Thoracic aorta (tissue), 2 donors: ENCODE results near the gene CTTN. TPM values are rescaled to one million over a fixed set of nuclear protein-coding genes. Genes with fewer than 3 reads are reported as not detected.
A peak's percentile ranks its signal among the peaks of the same experiment; 100 is the strongest.

Experiments
- ATAC-seq: fragments of 150-250 bp; one replicate; pipeline ENCODE4 v1.8.0; 2017; ENCODE audit warnings: low read depth; ENCODE audit not compliant: insufficient number of reproducible peaks, low FRiP score
- DNase-seq: peaks from one replicate; pipeline ENCODE4 v3.0.0-alpha.2; 2020; ENCODE audit warnings: low spot score
- H3K27ac ChIP-seq, 2 donors: fragments of 200-600 bp; sonication (generic); 1 replicate in 1 of 2; 2 replicates in 1 of 2; pipeline ENCODE4 v1.5.1; 2016; ENCODE audit warnings: mild to moderate bottlenecking in 2 of 2, moderate library complexity in 2 of 2
- H3K27me3 ChIP-seq: fragments of 200-600 bp; sonication (generic); replicated peaks from 2 replicates; pipeline ENCODE4 v1.6.0; 2016; ENCODE audit warnings: mild to moderate bottlenecking; ENCODE audit not compliant: insufficient read depth
- H3K36me3 ChIP-seq: fragments of 200-600 bp; sonication (generic); one replicate; pipeline ENCODE4 v1.5.1; 2016
- H3K4me1 ChIP-seq, 2 donors: fragments of 200-600 bp; sonication (generic); 1 replicate in 1 of 2; 2 replicates in 1 of 2; pipeline versions ENCODE4 v1.5.1 to v1.6.0; 2016; ENCODE audit warnings: low read depth in 2 of 2, mild to moderate bottlenecking in 1 of 2; ENCODE audit not compliant: control insufficient read depth in 1 of 2
- H3K4me3 ChIP-seq: fragments of 200-600 bp; sonication (generic); 2 replicates; pipeline ENCODE4 v1.5.1; 2016; ENCODE audit warnings: mild to moderate bottlenecking
- H3K9me3 ChIP-seq: fragments of 200-600 bp; sonication (generic); 2 replicates; pipeline ENCODE4 v1.5.1; 2016
- CTCF ChIP-seq: fragments of 200-600 bp; sonication (generic); IDR thresholded peaks from one replicate; pipeline ENCODE4 v1.5.1; 2019; ENCODE audit warnings: antibody characterized with exemption
- total RNA-seq, 2 donors: library from RNA; depleted of rRNA; stranded (reverse); fragments of >200 nt; gene quantifications; one replicate each; pipeline versions ENCODE4 v1.1.0 to v1.2.3, GENCODE V29; 2016

The CTTN gene
- total RNA-seq, 2 donors from 2014 or later = 415 to 578 TPM

- no peak for ATAC-seq
- no peak overlapping the region for H3K27ac ChIP-seq
- no peaks in the 10 kb centered on the region for H3K9me3 ChIP-seq
- no peak for DNase-seq
- H3K4me3 ChIP-seq = no peak overlapping the region
- peaks cover 20% of the 10 kb centered on the region for H3K36me3 ChIP-seq
- TF ChIP-seq CTCF = no peak
- peaks cover 6 to 21% of the 10 kb centered on the region in 2 donors for H3K4me1 ChIP-seq
- H3K27me3 ChIP-seq = no peaks in the 10 kb centered on the region
Measured at GRCh38 chr11:70368961-70369360, 29.4 kb upstream of the CTTN start.

GRCh38 chr11:70371241-70371640, 27.1 kb upstream of the CTTN start:
- no peak for TF ChIP-seq CTCF
- no peak overlapping the region for H3K27ac ChIP-seq
- H3K27me3 ChIP-seq = no peaks in the 10 kb centered on the region
- H3K4me1 ChIP-seq = no peaks in the 10 kb centered on the region
- no peak overlapping the region for H3K4me3 ChIP-seq
- no peaks in the 10 kb centered on the region for H3K9me3 ChIP-seq
- H3K36me3 ChIP-seq = peaks cover 29% of the 10 kb centered on the region
- ATAC-seq (peak; percentile 43), DNase-seq (no peak)

DNA sequence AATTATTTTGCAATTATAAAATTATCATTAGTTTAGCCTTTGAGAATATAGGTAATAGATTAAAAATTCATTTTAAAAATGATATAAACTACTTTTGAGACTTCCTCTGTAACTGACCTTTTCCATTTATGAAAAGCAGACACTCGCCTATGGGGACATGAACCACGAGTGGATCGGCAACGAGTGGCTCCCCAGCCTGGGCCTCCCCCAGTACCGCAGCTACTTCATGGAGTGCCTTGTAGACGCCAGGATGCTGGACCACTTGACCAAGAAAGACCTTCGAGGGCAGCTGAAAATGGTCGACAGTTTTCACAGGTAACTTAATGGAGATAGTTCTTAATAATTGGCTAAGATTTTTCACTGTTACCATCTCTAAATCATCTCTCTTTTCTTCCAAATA, 26.3 kb upstream of the CTTN start:
- ATAC-seq (no peak), DNase-seq (no peak)
- Histone ChIP-seq H3K9me3 (no peaks in the 10 kb centered on the region), H3K4me3 (no peak overlapping the region), H3K27ac (no peak overlapping the region), H3K4me1 (no peaks in the 10 kb centered on the region), H3K27me3 (no peaks in the 10 kb centered on the region), H3K36me3 (peaks cover 29% of the 10 kb centered on the region)
- TF ChIP-seq CTCF = no peak

GRCh38 chr11:70376621-70377020, 21.7 kb upstream of the CTTN start:
- no peak for TF ChIP-seq CTCF
- ATAC-seq = no peak
- Histone ChIP-seq H3K9me3 (no peaks in the 10 kb centered on the region), H3K4me1 (no peaks in the 10 kb centered on the region), H3K27ac (no peak overlapping the region), H3K4me3 (no peak overlapping the region), H3K36me3 (peaks cover 33% of the 10 kb centered on the region), H3K27me3 (no peaks in the 10 kb centered on the region)
- no peak for DNase-seq

DNA sequence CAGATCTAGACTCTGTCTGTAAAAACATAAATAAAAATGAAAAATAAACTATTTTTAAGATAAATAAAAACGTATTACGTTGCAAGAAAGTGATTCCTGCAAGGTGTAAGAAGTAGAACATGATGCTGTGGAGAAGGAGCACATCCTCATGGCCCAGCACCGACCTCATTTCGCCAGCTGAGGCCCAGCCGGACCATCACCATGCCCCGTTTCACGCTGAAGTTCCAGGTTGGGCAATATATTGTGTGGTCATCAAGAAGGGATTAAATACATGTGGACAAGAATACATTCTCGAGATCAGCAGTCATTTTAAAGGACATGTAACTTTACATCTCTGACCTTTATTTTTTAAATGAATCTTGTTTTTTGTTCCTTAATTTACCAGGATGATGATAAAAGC, 20.7 kb upstream of the CTTN start:
- no peak overlapping the region for H3K27ac ChIP-seq
- H3K4me1 ChIP-seq = peaks cover 0 to 5% of the 10 kb centered on the region in 2 donors
- DNase-seq (no peak), ATAC-seq (no peak)
- H3K36me3 ChIP-seq = peaks cover 29% of the 10 kb centered on the region
- TF ChIP-seq CTCF = no peak
- no peaks in the 10 kb centered on the region for H3K9me3 ChIP-seq
- no peak overlapping the region for H3K4me3 ChIP-seq
- H3K27me3 ChIP-seq = no peaks in the 10 kb centered on the region
